T-helper 17 cell (primary cell): ENCODE data around the gene APOC3. TPM values are rescaled to one million over a fixed set of nuclear protein-coding genes. Genes with fewer than 3 reads are reported as not detected.
"Not testable (repeated sequence)": the region's sequence is repeated elsewhere in the genome, so short reads cannot be mapped to it uniquely, and the experiment has no call there.

Experiments used
- ATAC-seq: fragments of 150-1000 bp; cut with Tn5 transposase; 2 replicates; pipeline ENCODE4 v1.10.0; 2021; ENCODE audit warnings: mild to moderate bottlenecking, moderate library complexity
- DNase-seq, 3 donors: peaks; one replicate each; pipeline versions ENCODE4 v3.0.0 to v3.0.0-alpha.2; 2020 to 2021
- H3K9me3 ChIP-seq: one replicate; pipeline ENCODE4 v1.7.0; 2013; ENCODE audit warnings: low read length, mild to moderate bottlenecking; ENCODE audit not compliant: control insufficient read depth, poor library complexity, severe bottlenecking
- H3K27ac Mint-ChIP-seq: one replicate; pipeline ENCODE4 v1.8.0; 2022; ENCODE audit warnings: mild to moderate bottlenecking, moderate library complexity, mixed read lengths
- H3K27me3 Mint-ChIP-seq: one replicate; pipeline ENCODE4 v1.8.0; 2022; ENCODE audit warnings: mixed read lengths
- H3K36me3 Mint-ChIP-seq: one replicate; pipeline ENCODE4 v1.8.0; 2022; ENCODE audit warnings: low read depth, mixed read lengths
- H3K4me1 Mint-ChIP-seq: one replicate; pipeline ENCODE4 v1.8.0; 2022; ENCODE audit warnings: mild to moderate bottlenecking, mixed read lengths
- H3K4me3 Mint-ChIP-seq: one replicate; pipeline ENCODE4 v1.8.0; 2022; ENCODE audit warnings: mild to moderate bottlenecking, moderate library complexity, mixed read lengths
- total RNA-seq, 4 donors: library from RNA in 2 of 4; stranded (reverse) in 2 of 4; gene quantifications; one replicate each; pipeline ENCODE4 v1.2.3 and lab custom pipeline; 2022 to 2026

The APOC3 gene
- total RNA-seq, 2 donors from 2014 or later: not detected

- H3K27me3 Mint-ChIP-seq: no peaks in the 10 kb centered on the region
- H3K4me3 Mint-ChIP-seq: peak overlapping the region; percentile 33
- no peak overlapping the region for H3K27ac Mint-ChIP-seq
- DNase-seq: no peak
- H3K36me3 Mint-ChIP-seq: no peaks in the 10 kb centered on the region
- H3K9me3 ChIP-seq: no peaks in the 10 kb centered on the region
- H3K4me1 Mint-ChIP-seq: peaks cover 18% of the 10 kb centered on the region
- no peak for ATAC-seq
These were observed 36.6 kb upstream of the APOC3 start for GRCh38 chr11:116792869-116793771.

DNA sequence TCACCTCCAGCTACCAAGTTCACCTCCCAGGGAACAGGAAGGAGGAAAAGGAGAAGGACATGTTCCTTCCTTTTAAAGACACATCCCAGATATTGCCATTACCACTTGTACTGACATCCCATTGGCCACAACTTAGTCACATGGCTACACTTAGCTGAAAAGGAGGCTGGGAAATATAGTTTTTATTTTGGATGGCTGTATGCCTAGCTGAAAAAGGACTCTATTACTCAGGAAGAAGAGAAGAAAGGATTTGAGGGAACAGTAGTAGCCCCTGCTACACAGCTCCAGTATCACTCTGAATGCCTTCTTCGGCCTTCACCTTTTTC, 36.0 kb upstream of the APOC3 start:
- Mint-ChIP-seq H3K36me3 (no peaks in the 10 kb centered on the region), H3K27me3 (peaks cover 6% of the 10 kb centered on the region), H3K4me1 (peaks cover 13% of the 10 kb centered on the region), H3K4me3 (no peak overlapping the region), H3K27ac (peak overlapping the region; percentile 46)
- ATAC-seq (no peak), DNase-seq (no peak)
- H3K9me3 ChIP-seq: no peaks in the 10 kb centered on the region

- H3K9me3 ChIP-seq: no peaks in the 10 kb centered on the region
- Mint-ChIP-seq H3K4me3 (no peak overlapping the region), H3K27ac (no peak overlapping the region), H3K27me3 (peaks cover 17% of the 10 kb centered on the region), H3K4me1 (peaks cover 13% of the 10 kb centered on the region), H3K36me3 (no peaks in the 10 kb centered on the region)
- no peak for DNase-seq
- ATAC-seq: no peak
These were observed 34.9 kb upstream of the APOC3 start for GRCh38 chr11:116794851-116795250.

- Mint-ChIP-seq H3K4me3 (no peak overlapping the region), H3K36me3 (no peaks in the 10 kb centered on the region), H3K27me3 (peaks cover 20% of the 10 kb centered on the region), H3K4me1 (peaks cover 5% of the 10 kb centered on the region), H3K27ac (no peak overlapping the region)
- no peaks in the 10 kb centered on the region for H3K9me3 ChIP-seq
- ATAC-seq (no peak), DNase-seq (no peak)
These were observed 33.2 kb upstream of the APOC3 start for GRCh38 chr11:116796548-116796947.

DNA sequence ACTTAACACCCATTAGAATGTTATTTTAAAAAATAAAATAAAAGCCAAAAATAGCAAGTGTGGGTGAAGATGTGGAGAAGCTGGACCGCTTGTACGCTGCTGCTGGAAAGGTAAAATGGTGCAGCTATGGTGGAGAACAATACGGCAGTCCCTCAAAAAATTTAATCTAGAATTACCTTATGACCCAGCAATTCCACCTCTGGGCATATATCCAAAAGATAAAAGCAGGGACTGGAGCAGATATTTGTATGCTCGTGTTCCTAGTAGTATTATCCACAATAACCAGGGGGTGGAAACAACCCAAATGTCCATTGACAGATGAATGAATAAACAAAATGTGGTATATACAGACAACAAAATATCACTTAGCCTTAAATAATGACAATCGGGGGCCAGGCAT, 31.9 kb upstream of the APOC3 start:
- ATAC-seq: no peak
- peaks cover 5% of the 10 kb centered on the region for H3K4me1 Mint-ChIP-seq
- H3K27me3 Mint-ChIP-seq: peaks cover 24% of the 10 kb centered on the region
- H3K27ac Mint-ChIP-seq: no peak overlapping the region
- no peak overlapping the region for H3K4me3 Mint-ChIP-seq
- no peaks in the 10 kb centered on the region for H3K36me3 Mint-ChIP-seq
- H3K9me3 ChIP-seq: no peaks in the 10 kb centered on the region
- DNase-seq: no peak

DNA sequence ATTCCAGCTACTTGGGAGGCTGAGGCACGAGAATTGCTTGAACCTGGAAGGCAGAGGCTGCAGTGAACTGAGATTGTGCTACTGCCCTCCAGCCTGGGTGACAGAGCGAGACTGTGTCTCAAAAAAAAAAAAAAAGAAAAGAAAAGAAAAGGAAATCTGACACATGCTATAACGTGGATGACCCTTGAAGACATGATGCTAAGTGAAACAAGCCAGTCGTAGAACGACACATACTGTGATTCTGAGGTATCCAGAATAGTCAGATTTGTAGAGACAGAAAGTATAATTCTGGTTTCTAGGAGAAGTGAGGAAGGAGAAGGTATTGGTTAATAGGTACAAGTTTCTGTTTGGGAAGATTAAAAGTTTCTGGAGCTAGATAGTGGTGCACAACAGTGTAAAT, 31.3 kb upstream of the APOC3 start:
- H3K4me3 Mint-ChIP-seq: no peak overlapping the region

GRCh38 chr11:116800610-116801009, 29.1 kb upstream of the APOC3 start:
- DNase-seq: no peak
- Mint-ChIP-seq H3K27ac (no peak overlapping the region), H3K36me3 (no peaks in the 10 kb centered on the region), H3K4me3 (no peak overlapping the region), H3K27me3 (peaks cover 34% of the 10 kb centered on the region), H3K4me1 (no peaks in the 10 kb centered on the region)
- H3K9me3 ChIP-seq: no peaks in the 10 kb centered on the region
- ATAC-seq: no peak

More for the DNA sequence above, 31.3 kb upstream of the APOC3 start:
- Mint-ChIP-seq H3K27ac (no peak overlapping the region), H3K27me3 (peaks cover 29% of the 10 kb centered on the region), H3K36me3 (no peaks in the 10 kb centered on the region), H3K4me1 (peaks cover 2% of the 10 kb centered on the region)
- H3K9me3 ChIP-seq: no peaks in the 10 kb centered on the region
- ATAC-seq: no peak
- no peak for DNase-seq

- DNase-seq, H3K27ac Mint-ChIP-seq, H3K9me3 ChIP-seq, H3K4me1 Mint-ChIP-seq, ATAC-seq, H3K36me3 Mint-ChIP-seq, H3K4me3 Mint-ChIP-seq: not testable (repeated sequence)
- H3K27me3 Mint-ChIP-seq: peaks cover 34% of the 10 kb centered on the region
These were observed 28.0 kb upstream of the APOC3 start for GRCh38 chr11:116801662-116802061.

DNA sequence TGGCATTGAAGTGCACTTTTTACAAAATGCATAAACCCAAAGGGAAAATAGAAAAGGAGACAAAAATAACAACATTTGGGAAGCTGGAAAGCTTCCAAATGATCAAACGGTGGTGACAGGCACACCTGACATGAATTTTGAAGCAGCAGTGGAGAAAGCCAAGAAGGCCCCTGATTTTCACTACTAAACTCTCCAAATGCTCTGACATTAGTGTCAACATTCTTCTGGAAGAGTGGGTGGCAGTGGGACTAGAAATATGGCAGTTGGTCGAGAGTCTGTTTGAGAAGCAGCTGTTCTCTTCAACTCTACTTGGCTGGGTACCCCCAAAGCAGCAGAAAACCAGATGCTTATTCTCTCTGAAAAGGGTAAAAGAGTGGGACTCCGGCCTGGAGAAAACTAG, 25.7 kb upstream of the APOC3 start:
- DNase-seq (no peak), ATAC-seq (no peak)
- Mint-ChIP-seq H3K36me3 (peaks cover 2% of the 10 kb centered on the region), H3K27me3 (peaks cover 39% of the 10 kb centered on the region), H3K4me3 (no peak overlapping the region), H3K4me1 (no peaks in the 10 kb centered on the region), H3K27ac (no peak overlapping the region)
- H3K9me3 ChIP-seq: no peaks in the 10 kb centered on the region

DNA sequence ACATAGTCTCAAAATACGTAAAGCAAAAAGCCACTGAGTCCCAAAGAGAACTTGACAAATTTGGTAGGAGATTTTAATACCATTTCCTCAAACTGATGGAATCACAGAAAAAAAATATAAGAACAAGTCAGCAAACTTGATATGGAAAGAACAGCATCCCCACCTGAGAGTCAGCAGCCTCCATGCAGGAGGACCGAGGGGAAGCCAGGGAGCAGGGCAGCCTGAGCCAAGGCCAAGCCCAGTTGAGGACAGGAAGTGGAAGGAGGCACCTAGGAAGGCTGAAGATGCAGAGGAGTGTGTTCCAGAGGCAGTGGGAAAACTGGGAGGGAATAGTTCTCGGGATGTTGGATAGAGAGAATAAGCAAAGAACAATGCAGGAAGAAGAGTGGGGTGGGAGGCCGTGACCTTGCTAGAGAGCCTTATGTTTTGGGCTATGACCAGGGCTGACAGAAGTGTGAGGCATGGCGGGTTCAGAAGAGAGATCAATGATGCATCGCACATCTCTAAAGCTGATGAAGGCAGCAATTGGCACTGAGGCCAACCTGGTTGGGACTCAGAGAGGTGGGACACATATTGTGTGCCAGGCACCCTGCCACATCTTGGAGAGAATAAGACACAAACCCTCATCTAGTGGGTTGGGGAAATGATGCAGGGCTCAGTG, 22.0 kb upstream of the APOC3 start:
- Mint-ChIP-seq H3K27ac (no peak overlapping the region), H3K27me3 (peaks cover 25% of the 10 kb centered on the region), H3K36me3 (peaks cover 2% of the 10 kb centered on the region), H3K4me3 (no peak overlapping the region), H3K4me1 (no peaks in the 10 kb centered on the region)
- no peak for DNase-seq
- no peak for ATAC-seq
- no peaks in the 10 kb centered on the region for H3K9me3 ChIP-seq

DNA sequence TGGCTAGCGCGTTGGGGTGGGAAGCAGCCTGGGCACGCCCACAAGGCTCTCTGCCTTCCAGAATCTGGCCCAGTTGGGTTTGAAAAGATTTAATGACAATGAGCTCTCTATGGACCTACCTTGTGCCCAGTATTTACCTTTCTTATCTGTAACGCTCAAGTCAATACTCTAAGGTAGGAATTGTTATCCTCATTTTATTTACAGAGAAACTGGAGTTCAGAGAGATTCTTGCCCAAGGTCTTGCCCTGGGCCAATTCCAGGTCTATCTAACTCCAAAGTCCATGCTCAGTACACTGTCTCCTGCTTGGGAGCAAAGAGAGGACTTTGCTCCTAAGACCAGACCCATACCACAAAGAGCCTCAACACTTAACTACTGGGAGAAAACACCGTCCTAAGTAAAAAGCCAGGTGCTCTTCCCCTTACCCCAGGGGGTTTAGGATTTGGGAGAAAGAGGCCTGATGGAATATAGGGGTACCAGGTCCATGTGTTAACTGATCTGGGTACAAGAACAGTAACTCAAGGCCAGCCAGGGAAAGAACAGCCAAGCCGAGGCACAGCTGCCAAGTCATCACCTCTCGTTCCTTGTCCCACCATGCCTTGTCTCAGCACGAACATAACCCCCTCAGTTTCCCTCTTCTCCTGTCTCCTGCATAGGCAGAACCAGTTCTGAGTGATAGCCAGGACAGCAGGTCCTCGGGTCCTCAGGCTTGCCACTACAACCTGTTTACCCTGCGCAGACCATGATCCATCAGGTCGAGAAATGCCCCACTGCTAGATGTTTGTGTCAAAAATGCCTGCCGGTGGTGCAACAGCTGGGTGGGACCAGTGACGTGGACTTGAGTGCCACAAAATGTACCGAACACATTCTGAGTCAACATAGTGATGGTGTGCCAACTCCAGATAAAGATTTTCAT, 21.2 kb upstream of the APOC3 start:
- H3K36me3 Mint-ChIP-seq: peaks cover 2% of the 10 kb centered on the region
- no peak overlapping the region for H3K4me3 Mint-ChIP-seq
- DNase-seq (no peak), ATAC-seq (no peak)
- H3K9me3 ChIP-seq: no peaks in the 10 kb centered on the region
- H3K4me1 Mint-ChIP-seq: no peaks in the 10 kb centered on the region
- peaks cover 18% of the 10 kb centered on the region for H3K27me3 Mint-ChIP-seq
- H3K27ac Mint-ChIP-seq: no peak overlapping the region

GRCh38 chr11:116811194-116811593, 18.5 kb upstream of the APOC3 start:
- peaks cover 2% of the 10 kb centered on the region for H3K36me3 Mint-ChIP-seq

DNA sequence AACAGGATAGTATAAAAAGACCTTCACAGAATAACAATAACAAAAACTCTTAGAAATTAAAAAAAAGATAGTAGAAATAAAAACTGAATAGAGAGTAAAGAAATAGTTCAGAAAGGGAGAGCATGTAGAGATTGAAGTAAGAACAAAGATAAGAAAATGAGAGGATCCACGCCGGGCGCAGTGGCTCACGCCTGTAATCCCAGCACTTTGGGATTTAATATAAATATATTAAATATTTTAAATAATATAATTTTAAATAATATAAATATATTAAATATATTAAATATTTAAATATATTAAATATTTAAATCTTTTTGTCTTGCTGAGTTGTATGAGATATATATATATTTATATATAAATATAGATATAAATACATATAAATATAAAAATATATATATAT, 17.6 kb upstream of the APOC3 start:
- Mint-ChIP-seq H3K4me1 (no peaks in the 10 kb centered on the region), H3K36me3 (no peaks in the 10 kb centered on the region), H3K27ac (no peak overlapping the region), H3K4me3 (no peak overlapping the region), H3K27me3 (peaks cover 13% of the 10 kb centered on the region)
- DNase-seq (no peak), ATAC-seq (no peak)
- H3K9me3 ChIP-seq: no peaks in the 10 kb centered on the region

More at GRCh38 chr11:116811194-116811593, 18.5 kb upstream of the APOC3 start:
- ATAC-seq (no peak), DNase-seq (no peak)
- Mint-ChIP-seq H3K27me3 (peaks cover 14% of the 10 kb centered on the region), H3K27ac (no peak overlapping the region), H3K4me1 (no peaks in the 10 kb centered on the region), H3K4me3 (no peak overlapping the region)
- no peaks in the 10 kb centered on the region for H3K9me3 ChIP-seq
